HG02623 (cell line): ENCODE results near the gene ZNF785.
"Not testable (repeated sequence)": the region's sequence is repeated elsewhere in the genome, so short reads cannot be mapped to it uniquely, and the experiment has no call there.

ENCODE experiments used
- ATAC-seq: cut with Tn5 transposase; IDR thresholded peaks from one replicate; pipeline ENCODE4 v1.9.1; 2021; ENCODE audit warnings: moderate library complexity; ENCODE audit not compliant: unreplicated experiment

The ZNF785 gene

DNA sequence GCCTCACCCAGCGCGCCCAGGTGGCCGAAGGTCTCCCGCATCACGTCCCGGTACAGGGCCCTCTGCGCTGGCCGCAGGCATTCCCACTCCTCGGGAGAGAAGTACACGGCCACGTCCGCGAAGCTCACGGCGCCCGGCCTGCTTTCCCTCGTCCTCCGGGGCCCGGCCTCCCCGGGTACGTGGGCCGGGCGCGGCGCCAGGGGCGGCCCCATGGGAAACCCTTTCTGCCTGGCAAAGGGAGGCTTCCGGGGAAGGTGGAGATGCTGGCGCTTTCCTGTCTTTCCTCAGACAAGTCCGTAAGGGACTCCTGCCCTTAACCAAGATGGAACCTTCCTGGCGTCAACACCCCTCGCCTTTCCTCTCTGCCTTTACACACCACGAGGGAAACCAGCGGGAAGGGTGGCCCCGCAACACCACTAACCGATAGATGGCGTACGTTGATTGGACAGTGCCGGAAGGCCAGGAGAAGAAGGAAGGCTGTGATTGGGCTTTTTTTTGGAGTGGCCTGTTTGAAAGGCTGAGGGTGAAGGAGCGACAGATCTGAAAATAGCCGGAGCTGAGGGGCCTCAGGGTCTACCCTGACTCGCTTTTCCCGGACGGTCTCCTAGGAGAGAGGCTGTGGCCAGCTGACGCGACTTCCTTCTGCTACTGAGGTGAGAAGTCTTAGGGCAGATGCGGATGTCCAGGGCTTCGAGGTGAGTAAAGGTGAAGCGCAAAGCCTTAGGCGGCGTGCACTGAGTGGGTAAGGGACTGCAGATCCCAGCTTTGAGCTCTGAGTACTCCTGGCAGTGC lies at the start of gene ZNF785:
ZNF785 (minus strand) TSS at position 298 of the 792 bp plus-strand sequence; CDS start at position 212, 86 bp downstream.
- peak; percentile 88 for ATAC-seq

DNA sequence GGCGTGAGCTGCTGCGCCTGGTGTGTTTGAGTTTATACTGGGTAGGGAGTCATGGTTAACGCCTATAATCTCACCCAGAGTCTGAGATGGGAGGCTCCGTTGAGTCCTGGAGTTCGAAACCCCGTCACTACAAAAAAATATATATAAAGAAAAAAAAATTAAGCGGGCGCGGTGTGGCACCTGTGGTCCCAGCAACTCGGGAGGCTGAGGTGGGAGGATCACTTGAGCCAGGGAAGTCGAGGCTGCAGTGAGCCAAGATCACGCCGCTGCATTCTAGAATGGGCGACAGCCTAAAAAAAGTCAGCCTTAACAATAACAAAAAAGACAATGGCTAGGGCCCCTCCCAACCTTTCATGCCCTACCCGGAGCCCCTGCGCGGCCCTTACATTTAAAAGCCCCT lies 48.0 kb upstream of the ZNF785 start:
- ATAC-seq, result no peak

GRCh38 chr16:30632454-30632853 lies 47.0 kb upstream of the ZNF785 start:
- not testable (repeated sequence) for ATAC-seq

GRCh38 chr16:30628628-30629540 lies 43.4 kb upstream of the ZNF785 start:
- ATAC-seq, result no peak

DNA sequence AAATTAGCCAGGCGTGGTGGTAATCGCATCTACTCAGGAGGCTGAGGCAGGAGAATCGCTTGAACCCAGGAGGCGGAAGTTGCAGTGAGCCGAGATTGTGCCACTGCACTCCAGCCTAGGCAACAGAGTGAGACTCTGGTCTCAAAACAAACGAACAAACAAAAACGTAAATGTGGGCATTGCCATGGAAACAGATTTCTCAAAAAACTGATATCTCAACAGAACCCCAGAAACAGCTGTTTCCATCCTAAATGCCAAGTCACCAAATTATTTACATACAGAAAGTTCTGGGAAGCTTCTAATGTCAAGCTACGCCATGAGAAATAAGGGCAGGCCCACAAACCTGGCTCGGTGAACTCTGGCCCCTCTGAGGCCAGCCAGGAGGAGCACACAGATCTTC lies 40.7 kb upstream of the ZNF785 start:
- no peak for ATAC-seq

DNA sequence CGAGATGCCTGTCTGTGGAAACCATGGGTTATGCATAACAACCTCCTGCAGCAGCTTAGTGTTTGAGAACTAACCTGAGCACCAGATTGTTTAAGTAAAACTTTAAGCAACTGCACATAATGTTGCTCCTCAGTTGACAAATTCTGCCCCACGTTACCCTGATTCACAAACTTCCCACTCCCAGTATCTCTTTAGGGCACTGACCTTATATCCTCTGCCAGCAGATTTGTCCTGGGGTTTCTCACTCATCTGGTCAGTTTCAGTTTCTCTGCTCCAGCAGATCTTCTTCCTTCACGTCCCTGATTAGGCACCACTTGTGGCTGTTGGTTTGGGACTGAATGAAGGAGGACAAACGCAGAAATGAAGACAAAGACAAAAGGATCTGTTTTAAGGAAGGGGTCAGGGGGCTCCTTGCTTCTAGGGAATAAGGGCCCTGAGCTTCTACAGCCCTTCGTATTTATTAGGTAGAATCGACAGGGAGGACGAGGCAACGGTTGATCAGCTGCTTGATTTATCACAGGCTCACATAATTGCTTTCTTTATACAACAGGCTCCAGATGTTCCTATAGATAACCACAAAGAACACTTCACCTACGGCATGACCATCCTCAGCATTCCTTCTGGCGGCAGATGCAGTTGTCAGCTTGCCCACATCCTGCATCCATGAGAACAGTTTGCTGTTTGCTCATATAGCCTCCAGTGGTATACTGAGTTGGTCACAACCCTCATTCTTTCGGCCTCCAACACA lies 38.2 kb upstream of the ZNF785 start:
- ATAC-seq, result no peak

DNA sequence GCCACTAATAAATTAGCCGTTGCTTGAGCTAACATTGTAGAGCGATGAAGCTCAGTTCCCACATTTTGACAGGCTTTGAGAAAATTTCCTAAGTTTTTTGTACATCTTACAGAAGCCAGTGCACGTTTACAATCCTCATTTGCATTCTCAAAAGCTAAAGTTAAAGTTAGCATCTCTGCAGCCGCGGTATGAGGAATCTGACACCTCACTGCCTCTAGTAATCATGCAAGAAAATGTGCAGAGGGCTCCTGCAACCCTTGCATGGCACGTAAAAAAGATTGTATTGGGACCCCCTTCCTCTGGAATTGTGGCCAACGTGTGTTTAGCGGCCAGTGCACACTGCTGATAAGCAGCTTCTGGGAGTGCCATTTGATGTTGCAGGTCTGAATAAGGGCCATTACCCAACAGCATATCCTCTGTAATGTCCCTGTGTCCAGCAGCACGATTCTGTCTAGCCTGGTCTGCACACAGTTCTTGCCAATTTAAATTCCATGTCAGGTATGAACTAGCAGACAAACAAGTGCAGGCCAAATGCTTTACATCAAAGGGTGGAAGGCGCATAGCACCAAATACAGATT lies 37.0 kb upstream of the ZNF785 start:
- ATAC-seq, result no peak

DNA sequence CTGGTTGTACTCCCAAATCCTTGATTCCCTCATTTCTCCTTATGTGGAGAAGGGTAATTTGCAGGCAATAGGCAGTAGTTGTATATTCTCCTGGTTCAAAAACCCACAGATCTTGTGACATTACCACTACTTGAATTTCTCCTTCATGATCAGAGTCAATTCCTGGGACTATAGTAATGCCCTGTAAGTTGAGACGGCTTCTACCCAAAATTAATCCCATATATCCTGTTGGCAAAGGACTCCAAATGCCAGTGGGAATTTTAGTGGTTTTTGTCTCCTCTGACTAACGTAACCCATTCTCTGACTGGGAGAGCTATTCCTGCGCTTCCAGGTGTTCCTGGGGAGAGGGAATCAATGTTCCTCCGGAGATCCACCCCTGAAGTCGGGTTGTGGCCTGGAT lies 36.3 kb upstream of the ZNF785 start:
- ATAC-seq, result no peak

DNA sequence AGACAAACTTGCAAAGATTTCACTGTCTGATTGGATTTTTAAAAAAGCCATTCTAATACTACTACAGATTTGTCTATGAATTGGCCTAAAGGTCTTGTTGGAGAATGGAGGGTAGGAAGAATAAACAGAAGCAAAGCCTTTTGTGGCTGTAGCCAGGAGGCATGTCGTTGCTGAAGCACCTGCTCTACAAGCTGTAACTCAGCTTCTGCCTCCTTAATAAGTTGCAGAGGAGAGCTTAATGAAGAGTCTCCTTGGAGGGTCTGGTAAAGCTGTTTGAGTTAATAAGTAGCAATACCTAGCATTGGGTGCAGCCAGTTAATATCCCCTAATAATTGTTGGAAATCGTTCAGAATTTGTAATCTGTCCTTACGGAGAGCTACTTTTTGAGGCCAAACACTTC lies 34.7 kb upstream of the ZNF785 start:
- no peak for ATAC-seq

DNA sequence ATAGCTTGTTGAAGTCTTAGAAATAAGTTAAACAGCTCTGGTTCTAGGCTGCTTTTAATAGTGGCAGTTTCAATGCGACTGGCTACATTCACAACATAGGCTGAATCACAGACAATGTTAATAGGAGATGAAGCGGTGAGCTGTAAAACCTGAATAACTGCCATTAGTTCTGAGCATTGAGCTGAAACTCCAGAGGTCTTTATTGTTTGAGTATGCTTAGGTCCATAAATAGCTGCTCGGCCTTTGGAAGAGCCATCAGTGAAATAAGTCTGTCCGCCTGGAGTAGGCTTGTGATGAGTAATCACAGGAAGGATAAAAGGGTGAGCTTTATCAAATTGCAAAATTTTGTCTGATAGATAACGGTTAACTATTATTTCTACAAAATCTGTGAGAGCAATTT lies 34.1 kb upstream of the ZNF785 start:
- ATAC-seq, result no peak

- ATAC-seq, result no peak
Measured at GRCh38 chr16:30619202-30619601, 33.7 kb upstream of the ZNF785 start.

- no peak for ATAC-seq
Measured at GRCh38 chr16:30615358-30616091, 30.0 kb upstream of the ZNF785 start.

DNA sequence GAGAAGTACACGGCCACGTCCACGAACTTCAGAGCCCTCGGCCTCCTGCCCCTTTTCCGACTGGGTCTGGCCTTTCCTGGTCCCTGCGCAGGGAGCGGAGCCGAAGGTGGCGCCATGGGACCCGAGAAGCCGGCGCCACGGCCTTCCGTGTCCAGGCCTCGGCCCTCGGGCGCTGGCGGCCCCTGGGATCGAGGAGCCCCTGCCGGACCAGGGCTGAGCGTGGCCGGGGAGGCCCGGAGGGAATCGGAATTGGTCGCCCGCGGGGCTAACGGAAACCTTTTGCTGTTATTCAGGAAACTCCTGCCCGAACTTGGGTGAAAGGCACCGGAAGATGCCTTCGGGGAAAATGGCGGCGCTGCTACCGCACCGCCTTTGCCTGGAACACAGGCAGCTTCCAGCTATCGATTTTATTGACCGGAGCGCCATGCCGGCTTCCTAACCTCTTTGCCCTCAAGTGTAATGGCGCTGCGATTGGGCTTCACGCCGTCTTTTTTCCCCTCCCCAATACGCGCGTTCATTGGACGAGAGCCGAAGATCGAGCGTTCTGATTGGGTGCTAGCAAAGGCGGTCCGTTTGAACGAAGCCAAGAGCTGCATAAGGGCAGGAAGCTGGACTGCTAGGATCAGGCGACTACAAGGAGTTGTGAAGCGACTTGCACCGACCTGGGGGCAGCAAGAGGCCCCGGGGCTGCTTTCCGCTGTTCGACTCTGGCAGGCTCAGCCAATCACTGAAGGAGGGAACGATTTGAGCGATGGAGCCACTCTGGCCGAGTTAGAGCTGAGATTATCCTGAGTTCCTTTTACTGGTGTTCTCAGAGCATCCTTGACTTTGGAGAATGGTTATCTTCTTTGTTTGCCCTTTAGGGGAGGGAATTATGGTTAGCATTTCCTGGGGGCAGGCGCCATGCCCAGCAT lies 24.7 kb upstream of the ZNF785 start, which contains the start of gene ZNF689:
ZNF689 (minus strand) TSS at position 464 of the 914 bp plus-strand sequence; CDS start at position 116, 348 bp downstream.
- ATAC-seq, result peak; percentile 85

DNA sequence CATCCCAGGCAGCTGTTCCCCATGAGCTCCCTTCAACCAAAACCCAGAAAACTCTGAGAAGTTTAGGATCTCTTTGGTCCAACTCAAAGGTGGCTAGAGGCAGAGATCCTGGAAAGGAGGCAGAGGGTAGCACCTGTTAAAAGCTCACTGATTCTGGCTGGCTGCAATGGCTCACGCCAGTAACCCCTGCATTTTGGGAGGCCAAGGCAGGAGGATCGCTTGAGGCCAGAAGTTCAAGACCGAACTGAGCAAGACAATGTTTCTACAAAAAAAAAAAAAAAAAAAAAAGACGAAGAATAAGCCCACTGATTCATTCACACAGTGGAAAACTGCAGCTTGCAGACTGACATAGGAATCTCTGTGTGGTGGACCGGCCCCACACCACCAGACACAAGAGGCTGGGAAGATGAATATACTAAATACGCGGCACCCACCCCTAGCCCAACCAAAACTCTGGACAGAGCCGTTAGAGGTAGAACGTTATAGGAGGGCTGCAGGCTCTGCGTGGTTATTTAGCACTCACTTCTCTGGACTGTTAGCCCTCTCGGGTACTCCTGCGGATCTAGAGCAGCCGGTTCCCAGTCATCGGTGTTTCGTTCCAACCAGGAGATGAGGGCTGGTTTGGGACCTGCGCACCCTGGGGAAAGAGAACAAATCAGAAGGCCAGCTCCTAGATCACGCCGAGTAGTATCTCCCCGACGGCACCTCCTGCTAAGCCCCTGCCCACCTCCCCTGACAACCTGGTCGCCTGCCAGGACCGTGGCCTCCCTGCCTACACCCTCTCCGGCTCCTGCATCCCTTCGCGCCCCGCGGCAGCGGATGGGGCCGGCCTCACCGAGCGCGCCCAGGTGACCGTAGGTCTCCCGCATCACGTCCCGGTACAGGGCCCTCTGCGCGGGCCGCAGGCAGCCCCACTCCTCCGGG lies 23.8 kb upstream of the ZNF785 start:
- peak; percentile 21 for ATAC-seq

DNA sequence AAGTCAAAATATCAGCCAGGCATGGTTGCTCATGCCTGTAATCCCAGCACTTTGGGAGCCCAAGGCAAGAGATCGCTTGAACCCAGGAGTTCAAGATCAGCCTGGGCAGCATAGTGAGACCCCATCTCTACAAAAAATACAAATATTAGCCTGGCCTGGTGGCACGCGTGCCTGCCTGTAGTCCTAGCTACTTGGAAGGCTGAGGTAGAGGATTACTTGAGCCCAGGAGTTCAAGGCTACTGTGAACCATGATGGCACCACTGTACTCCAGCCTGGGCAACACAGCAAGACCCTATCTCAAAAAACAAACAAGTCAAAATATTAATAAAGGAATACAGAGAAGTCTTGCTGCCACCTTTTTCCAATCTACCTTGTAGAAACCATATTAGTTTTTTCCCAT lies 20.5 kb upstream of the ZNF785 start:
- ATAC-seq, result no peak

DNA sequence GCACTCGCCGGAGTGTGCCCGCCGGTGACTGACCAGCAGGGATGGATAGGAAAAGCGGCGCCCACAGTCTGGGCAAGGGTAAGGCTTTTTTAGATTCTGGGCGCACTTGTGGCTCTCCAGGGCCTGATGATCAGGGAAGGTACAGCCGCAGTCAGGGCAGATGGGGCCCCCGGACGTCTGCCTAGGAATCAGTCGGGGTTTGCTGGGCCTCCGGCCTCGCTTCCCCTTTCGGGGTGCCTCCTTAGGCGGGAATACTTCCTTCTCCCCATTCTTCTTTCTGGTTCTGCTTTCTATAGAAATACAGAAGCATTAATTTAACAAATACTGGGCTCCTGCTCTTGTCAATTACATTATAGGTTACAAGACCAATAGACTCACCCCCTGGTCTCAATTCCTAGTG lies 19.7 kb upstream of the ZNF785 start:
- ATAC-seq, result no peak

GRCh38 chr16:30604316-30604947 lies 18.9 kb upstream of the ZNF785 start:
- no peak for ATAC-seq

DNA sequence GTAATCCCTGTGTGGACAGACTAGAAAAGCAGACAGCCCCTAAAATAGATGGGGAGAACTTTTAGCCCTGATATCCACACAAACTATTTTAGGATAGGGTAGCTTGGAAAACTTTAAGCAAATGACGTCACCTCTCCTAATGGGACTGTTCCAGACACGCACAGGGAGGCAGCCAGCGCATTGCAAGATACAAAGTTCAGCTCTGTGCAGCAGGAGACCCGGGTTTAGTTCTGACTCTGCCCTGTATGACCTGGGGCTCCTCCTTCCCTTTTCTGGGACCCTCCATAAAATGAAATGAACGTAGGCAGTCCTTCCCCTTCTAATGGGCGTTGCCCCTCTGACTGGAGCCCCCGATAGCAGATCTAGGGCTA lies 18.4 kb upstream of the ZNF785 start:
- no peak for ATAC-seq
